Measurements from ENCODE around the gene LCT. TPM values are rescaled to one million over a fixed set of nuclear protein-coding genes. Genes with fewer than 3 reads are reported as not detected.

The LCT gene
- total and polyA plus RNA-seq, 2 of the 13 experiments (the other 11 are each of a cell fraction or from before 2014, with no cell fraction given) = not detected

GRCh38 chr2:135785032-135785431, 52.0 kb downstream of the LCT start:
- intact Hi-C loops (cut with micrococcal nuclease; ENCODE audit: unreplicated experiment) (no loop called here), in situ Hi-C loops (cut with HindIII; ENCODE audit: extremely low pct_ligation_motif_present, low pct_unique_long_range_greater_than_20kb) (no loop called here)
- TF ChIP-seq ZNF496 (CRISPR knock-in tag; IDR thresholded peaks at IDR 0.05; ENCODE audit: insufficient replicate concordance) (no peak), CEBPB (IDR thresholded peaks at IDR 0.05; ENCODE audit: borderline replicate concordance, low read depth, low read length) (peak; percentile 90), MED1 (CRISPR knock-in tag; IDR thresholded peaks at IDR 0.05) (no peak), ZNF3 (CRISPR knock-in tag; IDR thresholded peaks at IDR 0.05) (peak; percentile 83), ATF4 (CRISPR knock-in tag; IDR thresholded peaks at IDR 0.05) (peak in 1 of 2 experiments; percentile 55; a peak in 2 of 4 replicates), CEBPG (CRISPR knock-in tag; IDR thresholded peaks at IDR 0.05) (peak; percentile 34; the same call in 1 of the 2 replicates), TRIM24 (CRISPR knock-in tag; IDR thresholded peaks at IDR 0.05) (no peak), AGO2 (optimal IDR thresholded peaks at IDR 0.05; ENCODE audit: low read depth, low read length) (peak; percentile 18)
- H3K4me3 ChIP-seq (replicated peaks in 1 of 3; ENCODE audit: insufficient read depth in 1 of 3, low read depth in 2 of 3, low read length in 3 of 3) = no peak overlapping the region
- no peak overlapping the region for H3K27ac ChIP-seq (ENCODE audit: extremely low read length, insufficient read depth, low read length)
- FAIRE-seq (no peak), ATAC-seq (peak; percentile 70), DNase-seq (ENCODE audit: low spot score) (peak; percentile 45)
- no peak overlapping the region for H2AFZ ChIP-seq (ENCODE audit: low read length)
- no peaks in the 10 kb centered on the region for H3K4me1 ChIP-seq (ENCODE audit: insufficient read depth, low read length)
- no peaks in the 10 kb centered on the region for H3K79me2 ChIP-seq (ENCODE audit: insufficient read depth, low read length)
- H3K36me3 ChIP-seq (replicated peaks in 1 of 2; ENCODE audit: control insufficient read depth in 1 of 2, insufficient read depth in 2 of 2, low read length in 2 of 2) = peaks cover 18 to 51% of the 10 kb centered on the region in 2 experiments
- no peak overlapping the region for H3K4me2 ChIP-seq (ENCODE audit: low read depth, low read length)
- POLR2A ChIA-PET = no interaction called here
- CTCF ChIA-PET (ENCODE audit: low intra/inter-chr PET ratio, low total read pairs) = no interaction called here
- no TSS peak for BruUV-seq (replicated peaks)
- H3K9me3 ChIP-seq (ENCODE audit: low read length) = no peaks in the 10 kb centered on the region
- 0 out of 2 replicates have a peak, but pooled peaks cover 5% of the 10 kb centered on the region for H4K20me1 ChIP-seq (ENCODE audit: insufficient read depth, low read length)
- no peak overlapping the region for H3K9ac ChIP-seq (ENCODE audit: insufficient read depth, low read depth, low read length)
- WGBS (ENCODE audit: low lambda C conversion rate) = 70% methylated on average over 2 of the region's 2 CpGs
- no peaks in the 10 kb centered on the region for H3K27me3 ChIP-seq (ENCODE audit: control insufficient read depth in 1 of 2, insufficient read depth in 2 of 2, low read length in 2 of 2)

DNA sequence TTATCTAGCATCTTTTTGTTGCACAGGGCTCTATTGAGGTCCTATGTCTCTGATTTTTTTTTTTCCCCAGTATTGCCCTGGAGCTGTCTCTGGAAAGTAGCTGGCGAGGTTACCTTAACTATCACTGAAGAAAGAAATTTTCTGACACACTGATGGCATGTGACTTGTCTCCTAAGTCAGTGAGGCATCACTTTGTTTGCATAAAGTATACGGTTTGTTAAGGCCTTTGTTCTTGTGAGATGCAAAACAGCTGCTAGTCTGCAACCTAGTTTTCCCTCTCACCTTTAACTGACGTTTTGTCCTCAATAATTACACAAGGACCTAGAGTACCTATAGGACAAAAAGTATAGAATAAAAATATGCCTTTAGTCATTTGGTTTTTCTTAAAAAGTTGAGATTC, 53.5 kb downstream of the LCT start:
- FAIRE-seq (no peak), ATAC-seq (no peak), DNase-seq (ENCODE audit: low spot score) (no peak)
- BruUV-seq (replicated peaks) = no TSS peak
- H2AFZ ChIP-seq (ENCODE audit: low read length) = no peak overlapping the region
- H3K4me1 ChIP-seq (ENCODE audit: insufficient read depth, low read length) = no peaks in the 10 kb centered on the region
- TF ChIP-seq ZNF660 (CRISPR knock-in tag; IDR thresholded peaks at IDR 0.05; ENCODE audit: borderline replicate concordance, low read depth) = no peak
- TF ChIP-seq, protein P1, sequence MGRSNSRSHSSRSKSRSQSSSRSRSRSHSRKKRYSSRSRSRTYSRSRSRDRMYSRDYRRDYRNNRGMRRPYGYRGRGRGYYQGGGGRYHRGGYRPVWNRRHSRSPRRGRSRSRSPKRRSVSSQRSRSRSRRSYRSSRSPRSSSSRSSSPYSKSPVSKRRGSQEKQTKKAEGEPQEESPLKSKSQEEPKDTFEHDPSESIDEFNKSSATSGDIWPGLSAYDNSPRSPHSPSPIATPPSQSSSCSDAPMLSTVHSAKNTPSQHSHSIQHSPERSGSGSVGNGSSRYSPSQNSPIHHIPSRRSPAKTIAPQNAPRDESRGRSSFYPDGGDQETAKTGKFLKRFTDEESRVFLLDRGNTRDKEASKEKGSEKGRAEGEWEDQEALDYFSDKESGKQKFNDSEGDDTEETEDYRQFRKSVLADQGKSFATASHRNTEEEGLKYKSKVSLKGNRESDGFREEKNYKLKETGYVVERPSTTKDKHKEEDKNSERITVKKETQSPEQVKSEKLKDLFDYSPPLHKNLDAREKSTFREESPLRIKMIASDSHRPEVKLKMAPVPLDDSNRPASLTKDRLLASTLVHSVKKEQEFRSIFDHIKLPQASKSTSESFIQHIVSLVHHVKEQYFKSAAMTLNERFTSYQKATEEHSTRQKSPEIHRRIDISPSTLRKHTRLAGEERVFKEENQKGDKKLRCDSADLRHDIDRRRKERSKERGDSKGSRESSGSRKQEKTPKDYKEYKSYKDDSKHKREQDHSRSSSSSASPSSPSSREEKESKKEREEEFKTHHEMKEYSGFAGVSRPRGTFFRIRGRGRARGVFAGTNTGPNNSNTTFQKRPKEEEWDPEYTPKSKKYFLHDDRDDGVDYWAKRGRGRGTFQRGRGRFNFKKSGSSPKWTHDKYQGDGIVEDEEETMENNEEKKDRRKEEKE (IDR thresholded peaks at IDR 0.05) = no peak
- ChIA-PET POLR2A (no interaction called here), CTCF (ENCODE audit: low intra/inter-chr PET ratio, low total read pairs) (no interaction called here)
- H3K9ac ChIP-seq (ENCODE audit: insufficient read depth, low read depth, low read length) = no peak overlapping the region
- H3K79me2 ChIP-seq (ENCODE audit: insufficient read depth, low read length) = no peaks in the 10 kb centered on the region
- WGBS (ENCODE audit: low lambda C conversion rate) = 92% methylated on average over 3 of the region's 3 CpGs
- no peak overlapping the region for H3K4me2 ChIP-seq (ENCODE audit: low read depth, low read length)
- 0 out of 2 replicates have a peak, but pooled peaks cover 5% of the 10 kb centered on the region for H4K20me1 ChIP-seq (ENCODE audit: insufficient read depth, low read length)
- no peaks in the 10 kb centered on the region for H3K9me3 ChIP-seq (ENCODE audit: low read length)
- intact Hi-C loops (cut with micrococcal nuclease; ENCODE audit: unreplicated experiment) = no loop called here
- H3K27me3 ChIP-seq (ENCODE audit: control insufficient read depth in 1 of 2, insufficient read depth in 2 of 2, low read length in 2 of 2) = no peaks in the 10 kb centered on the region
- no peak overlapping the region for H3K27ac ChIP-seq (ENCODE audit: extremely low read length, insufficient read depth, low read length)
- H3K36me3 ChIP-seq (replicated peaks in 1 of 2; ENCODE audit: control insufficient read depth in 1 of 2, insufficient read depth in 2 of 2, low read length in 2 of 2) = peaks cover 23 to 63% of the 10 kb centered on the region in 2 experiments
- in situ Hi-C loops (cut with HindIII; ENCODE audit: extremely low pct_ligation_motif_present, low pct_unique_long_range_greater_than_20kb) = no loop called here
- H3K4me3 ChIP-seq (replicated peaks in 1 of 3; ENCODE audit: insufficient read depth in 1 of 3, low read depth in 2 of 3, low read length in 3 of 3) = no peak overlapping the region

Data from HepG2 (cell line).